ENCODE data around the gene NT5C3B.
"Not testable (repeated sequence)": the region's sequence is repeated elsewhere in the genome, so short reads cannot be mapped to it uniquely, and the experiment has no call there.

Gene NT5C3B

DNA sequence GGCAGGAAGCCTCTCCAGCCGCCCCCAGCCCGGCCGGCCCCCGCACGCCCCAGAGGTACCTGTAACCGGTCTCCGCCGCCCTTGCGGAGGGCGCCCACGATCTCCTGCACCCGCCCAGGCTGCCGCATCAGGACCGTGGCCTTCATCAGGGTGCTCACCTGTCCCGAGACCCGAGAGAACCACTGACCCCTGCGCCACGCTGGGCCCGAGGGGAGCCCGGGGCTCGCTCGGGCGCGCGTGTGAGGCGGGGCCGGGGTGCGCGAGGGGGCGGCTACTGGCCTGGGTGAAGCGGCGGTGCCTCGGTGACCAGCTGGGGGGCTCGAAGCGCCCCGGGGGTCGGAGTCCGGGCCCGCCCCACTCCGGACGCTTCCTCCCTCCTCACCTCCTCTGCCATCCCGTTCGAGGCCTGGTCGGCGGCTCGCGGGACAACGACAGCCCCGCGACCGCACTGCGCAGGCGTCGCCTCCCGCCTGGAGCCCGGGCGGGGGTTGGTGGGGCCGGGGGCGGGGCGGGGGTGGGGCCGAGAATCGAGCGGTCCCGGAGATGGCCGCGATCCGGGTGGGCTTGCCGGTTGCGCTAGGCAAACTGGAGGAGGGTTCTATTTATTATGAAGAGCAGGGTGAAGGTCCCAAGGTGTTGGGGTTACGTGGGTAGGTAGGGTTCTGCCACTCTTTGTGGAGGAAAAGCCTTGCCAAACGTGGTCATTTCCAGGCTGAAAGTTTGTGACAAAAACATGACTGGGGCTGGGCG, at the start of gene NT5C3B:
Gene NT5C3B (minus strand): TSS at position 433 of the 750 bp plus-strand sequence. CDS start 39 bp downstream, at position 394.
- Histone ChIP-seq H3K27me3 (ENCODE audit: low read depth) (no peaks in the 10 kb centered on the region), H3K4me1 (peaks cover 8% of the 10 kb centered on the region), H3K36me3 (replicated peaks) (peaks cover 33% of the 10 kb centered on the region), H3K9me3 (no peaks in the 10 kb centered on the region), H3K4me3 (peak within 1 kb of the TSS; percentile 79)
- in situ Hi-C loops (cut with MboI; ENCODE audit: low sequenced_read_pairs), result no loop called here
- peak; percentile 64 to 79 for DNase-seq (ENCODE audit: low spot score in 2 of 2)

DNA sequence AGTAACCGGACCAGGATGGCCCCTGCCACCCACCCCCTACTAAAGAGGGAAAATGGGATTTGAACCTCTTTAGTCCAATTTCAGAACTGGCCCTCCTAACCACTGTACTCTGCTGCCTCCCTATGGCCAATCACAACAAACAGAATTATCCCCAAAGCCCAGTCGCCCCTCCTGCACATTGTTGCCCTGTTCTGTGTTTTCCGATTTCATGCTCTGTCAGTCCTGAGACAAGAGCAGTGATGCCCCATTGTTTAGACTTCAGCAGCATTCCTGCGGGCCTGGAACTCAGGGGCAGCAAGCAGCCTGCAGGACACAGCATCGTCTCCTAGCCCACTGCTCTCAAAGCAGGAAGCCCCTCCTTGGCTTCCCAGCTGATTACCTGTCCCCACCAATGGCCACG, 49.7 kb upstream of the NT5C3B start:
- peak in 1 of 2 experiments; percentile 22 for DNase-seq (ENCODE audit: low spot score in 2 of 2)
- Histone ChIP-seq H3K4me1 (no peaks in the 10 kb centered on the region), H3K9me3 (no peaks in the 10 kb centered on the region), H3K4me3 (no peak overlapping the region), H3K36me3 (replicated peaks) (peaks cover 83% of the 10 kb centered on the region), H3K27me3 (ENCODE audit: low read depth) (no peaks in the 10 kb centered on the region)
- in situ Hi-C loops (cut with MboI; ENCODE audit: low sequenced_read_pairs), result loop anchor here (25.0 kb wide), 1 partner anchor 1498 kb away; no protein-coding TSS in a partner anchor

GRCh38 chr17:41882756-41883155, 46.7 kb upstream of the NT5C3B start:
- Histone ChIP-seq H3K4me1 (no peaks in the 10 kb centered on the region), H3K36me3 (replicated peaks) (peaks cover 78% of the 10 kb centered on the region), H3K4me3 (no peak overlapping the region), H3K9me3 (peaks cover 2% of the 10 kb centered on the region; the same call in 1 of the 2 replicates), H3K27me3 (ENCODE audit: low read depth) (no peaks in the 10 kb centered on the region)
- no peak for DNase-seq (ENCODE audit: low spot score in 2 of 2)
- in situ Hi-C loops (cut with MboI; ENCODE audit: low sequenced_read_pairs), result loop anchor here (25.0 kb wide), 1 partner anchor 1495 kb away; no protein-coding TSS in a partner anchor

GRCh38 chr17:41880130-41880529, 44.1 kb upstream of the NT5C3B start:
- H3K4me1 ChIP-seq, result no peaks in the 10 kb centered on the region
- H3K9me3 ChIP-seq, result peaks cover 2% of the 10 kb centered on the region; the same call in 1 of the 2 replicates
- no peaks in the 10 kb centered on the region for H3K27me3 ChIP-seq (ENCODE audit: low read depth)
- no peak for DNase-seq (ENCODE audit: low spot score in 2 of 2)
- H3K36me3 ChIP-seq (replicated peaks), result peaks cover 68% of the 10 kb centered on the region
- in situ Hi-C loops (cut with MboI; ENCODE audit: low sequenced_read_pairs), result loop anchor here (25.0 kb wide), 1 partner anchor 1493 kb away; no protein-coding TSS in a partner anchor
- no peak overlapping the region for H3K4me3 ChIP-seq

DNA sequence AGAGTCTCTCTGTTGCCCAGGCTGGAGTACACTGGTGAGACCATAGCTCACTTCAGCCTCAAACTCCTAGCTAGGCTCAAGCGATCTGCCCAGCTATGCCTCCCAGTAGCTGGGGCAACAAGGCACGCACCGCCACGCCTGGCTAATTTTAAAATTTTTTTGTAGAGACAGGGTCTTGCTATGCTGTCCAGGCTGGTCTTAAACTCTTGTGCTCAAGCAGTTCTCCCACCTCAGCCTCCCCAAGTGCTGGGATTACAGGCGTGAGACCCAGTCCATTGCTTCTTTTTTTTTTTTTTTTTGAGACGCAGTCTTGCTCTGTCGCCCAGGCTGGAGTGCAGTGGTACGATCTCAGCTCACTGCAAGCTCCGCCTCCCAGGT, 38.2 kb upstream of the NT5C3B start:
- H3K4me3 ChIP-seq; H3K4me1 ChIP-seq; H3K27me3 ChIP-seq (ENCODE audit: low read depth); DNase-seq (ENCODE audit: low spot score in 2 of 2); H3K9me3 ChIP-seq; in situ Hi-C loops (cut with MboI; ENCODE audit: low sequenced_read_pairs): not testable (repeated sequence)
- H3K36me3 ChIP-seq (replicated peaks), result peaks cover 79% of the 10 kb centered on the region

GRCh38 chr17:41873559-41874292, 37.7 kb upstream of the NT5C3B start:
- peaks cover 78% of the 10 kb centered on the region for H3K36me3 ChIP-seq (replicated peaks)
- H3K9me3 ChIP-seq, result peaks cover 2% of the 10 kb centered on the region; the same call in 1 of the 2 replicates
- no peaks in the 10 kb centered on the region for H3K27me3 ChIP-seq (ENCODE audit: low read depth)
- no peaks in the 10 kb centered on the region for H3K4me1 ChIP-seq
- DNase-seq (ENCODE audit: low spot score in 2 of 2), result no peak
- no peak overlapping the region for H3K4me3 ChIP-seq
- in situ Hi-C loops (cut with MboI; ENCODE audit: low sequenced_read_pairs), result no loop called here

DNA sequence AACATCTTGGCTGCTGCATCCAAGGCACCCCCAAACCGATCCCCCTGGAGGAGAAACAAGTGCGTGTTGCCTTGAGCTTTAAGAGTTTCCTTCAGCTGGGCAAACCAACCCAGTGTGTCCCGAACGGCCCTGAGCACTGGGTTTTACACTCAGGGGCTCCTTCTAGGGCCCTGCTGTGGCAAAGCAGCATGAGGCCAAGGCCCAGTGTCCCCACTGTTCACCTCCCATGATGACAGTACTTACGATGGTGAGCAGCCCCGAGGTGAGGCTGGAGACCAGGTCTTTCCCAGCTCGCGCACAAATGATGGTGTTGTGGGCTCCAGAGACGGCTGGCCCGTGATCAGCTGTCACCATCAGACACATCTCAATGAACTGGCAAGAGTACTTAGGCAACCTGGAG, 35.8 kb upstream of the NT5C3B start:
- no peak for DNase-seq (ENCODE audit: low spot score in 2 of 2)
- Histone ChIP-seq H3K27me3 (ENCODE audit: low read depth) (no peaks in the 10 kb centered on the region), H3K4me1 (no peaks in the 10 kb centered on the region), H3K4me3 (no peak overlapping the region), H3K36me3 (replicated peaks) (peaks cover 72% of the 10 kb centered on the region), H3K9me3 (no peaks in the 10 kb centered on the region)
- in situ Hi-C loops (cut with MboI; ENCODE audit: low sequenced_read_pairs), result no loop called here

DNA sequence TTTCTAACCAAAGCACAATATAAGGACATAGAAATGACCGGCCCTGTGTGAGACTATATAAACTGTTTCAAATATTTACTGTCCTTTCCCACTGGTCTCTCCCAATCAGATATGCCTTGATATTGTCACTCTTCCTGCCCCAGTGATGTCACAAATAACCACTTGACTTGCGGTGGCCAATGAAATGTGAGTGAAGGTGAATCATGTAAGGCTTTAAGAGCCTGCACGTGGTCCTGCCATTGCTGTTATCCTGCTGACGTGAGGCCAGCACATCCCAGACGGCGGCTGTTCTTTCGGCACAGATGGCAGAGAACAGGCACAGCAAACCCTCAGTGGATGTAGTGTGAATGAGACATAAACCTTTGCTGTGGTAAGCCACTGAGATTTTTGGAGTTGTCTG, 34.6 kb upstream of the NT5C3B start:
- H3K9me3 ChIP-seq, result no peaks in the 10 kb centered on the region
- no peaks in the 10 kb centered on the region for H3K27me3 ChIP-seq (ENCODE audit: low read depth)
- no peaks in the 10 kb centered on the region for H3K4me1 ChIP-seq
- DNase-seq (ENCODE audit: low spot score in 2 of 2), result no peak
- H3K36me3 ChIP-seq (replicated peaks), result peaks cover 72% of the 10 kb centered on the region
- no peak overlapping the region for H3K4me3 ChIP-seq
- in situ Hi-C loops (cut with MboI; ENCODE audit: low sequenced_read_pairs), result no loop called here

DNA sequence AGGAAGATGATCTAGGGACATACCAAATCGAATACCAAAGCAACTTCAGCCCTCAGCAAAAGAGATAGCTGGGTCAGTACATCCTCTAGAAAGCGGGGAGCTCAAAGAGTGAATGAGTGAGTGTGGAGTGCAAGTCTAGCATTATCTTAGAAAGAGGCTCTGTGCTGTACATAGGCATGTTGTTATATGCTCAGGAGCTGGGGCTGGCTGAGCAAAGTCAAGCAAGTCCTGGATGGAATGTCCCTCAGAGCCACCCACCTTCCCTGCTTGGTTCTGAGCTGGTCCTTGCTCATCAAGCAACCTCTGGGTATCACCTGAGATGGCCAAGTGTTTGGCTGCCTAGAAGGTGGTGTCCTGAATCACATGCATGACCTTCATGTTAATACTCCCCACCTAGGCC, 34.1 kb upstream of the NT5C3B start:
- H3K36me3 ChIP-seq (replicated peaks), result peaks cover 72% of the 10 kb centered on the region
- no peaks in the 10 kb centered on the region for H3K27me3 ChIP-seq (ENCODE audit: low read depth)
- H3K4me1 ChIP-seq, result no peaks in the 10 kb centered on the region
- no peak overlapping the region for H3K4me3 ChIP-seq
- in situ Hi-C loops (cut with MboI; ENCODE audit: low sequenced_read_pairs), result no loop called here
- DNase-seq (ENCODE audit: low spot score in 2 of 2), result no peak
- H3K9me3 ChIP-seq, result no peaks in the 10 kb centered on the region

DNA sequence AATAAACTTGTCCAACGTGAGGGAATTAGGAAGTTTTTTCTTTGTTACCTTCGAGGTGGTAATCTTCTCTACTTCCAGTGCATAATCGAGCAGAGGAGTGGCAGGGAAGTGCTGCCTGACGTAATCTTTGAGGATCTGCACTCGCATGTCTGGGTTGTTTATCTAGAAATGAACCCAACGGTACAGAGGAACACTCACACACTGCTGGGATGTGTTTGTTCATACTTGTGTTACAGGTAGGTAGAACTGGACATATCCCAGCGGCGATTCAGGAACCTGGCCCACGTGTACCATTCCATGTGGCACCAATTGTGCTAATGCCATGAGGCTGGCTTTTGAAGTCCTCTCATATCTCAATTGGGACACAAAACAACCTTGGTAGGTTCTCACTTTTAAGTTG, 33.4 kb upstream of the NT5C3B start:
- in situ Hi-C loops (cut with MboI; ENCODE audit: low sequenced_read_pairs), result no loop called here
- Histone ChIP-seq H3K9me3 (no peaks in the 10 kb centered on the region), H3K27me3 (ENCODE audit: low read depth) (no peaks in the 10 kb centered on the region), H3K4me3 (no peak overlapping the region), H3K36me3 (replicated peaks) (peaks cover 71% of the 10 kb centered on the region), H3K4me1 (no peaks in the 10 kb centered on the region)
- DNase-seq (ENCODE audit: low spot score in 2 of 2), result no peak

GRCh38 chr17:41868568-41868967, 32.5 kb upstream of the NT5C3B start:
- Histone ChIP-seq H3K4me3 (no peak overlapping the region), H3K27me3 (ENCODE audit: low read depth) (no peaks in the 10 kb centered on the region), H3K4me1 (peaks cover 5% of the 10 kb centered on the region), H3K9me3 (no peaks in the 10 kb centered on the region), H3K36me3 (replicated peaks) (peaks cover 65% of the 10 kb centered on the region)
- in situ Hi-C loops (cut with MboI; ENCODE audit: low sequenced_read_pairs), result no loop called here
- DNase-seq (ENCODE audit: low spot score in 2 of 2), result no peak

GRCh38 chr17:41865596-41865893, 29.5 kb upstream of the NT5C3B start:
- H3K4me3 ChIP-seq, result peak overlapping the region; percentile 99
- H3K36me3 ChIP-seq (replicated peaks), result peaks cover 40% of the 10 kb centered on the region
- peaks cover 13% of the 10 kb centered on the region for H3K4me1 ChIP-seq
- H3K27me3 ChIP-seq (ENCODE audit: low read depth), result no peaks in the 10 kb centered on the region
- no peak for DNase-seq (ENCODE audit: low spot score in 2 of 2)
- in situ Hi-C loops (cut with MboI; ENCODE audit: low sequenced_read_pairs), result no loop called here
- H3K9me3 ChIP-seq, result no peaks in the 10 kb centered on the region

GRCh38 chr17:41864836-41865595, 29.0 kb upstream of the NT5C3B start, which contains the start of gene KLHL11:
Gene KLHL11 (minus strand): TSS chr17:41865423. CDS start chr17:41865370, 53 bp downstream.
- in situ Hi-C loops (cut with MboI; ENCODE audit: low sequenced_read_pairs), result no loop called here
- Histone ChIP-seq H3K9me3 (no peaks in the 10 kb centered on the region), H3K27me3 (ENCODE audit: low read depth) (no peaks in the 10 kb centered on the region), H3K4me1 (peaks cover 13% of the 10 kb centered on the region), H3K4me3 (peak within 1 kb of the TSS; percentile 99), H3K36me3 (replicated peaks) (peaks cover 34% of the 10 kb centered on the region)
- peak; percentile 89 to 93 for DNase-seq (ENCODE audit: low spot score in 2 of 2)

- peak in 1 of 2 experiments; percentile 13 for DNase-seq (ENCODE audit: low spot score in 2 of 2)
Observed at GRCh38 chr17:41864498-41864835, 28.4 kb upstream of the NT5C3B start.

More at GRCh38 chr17:41864498-41864835, 28.4 kb upstream of the NT5C3B start:
- in situ Hi-C loops (cut with MboI; ENCODE audit: low sequenced_read_pairs), result no loop called here
- no peaks in the 10 kb centered on the region for H3K27me3 ChIP-seq (ENCODE audit: low read depth)
- H3K9me3 ChIP-seq, result no peaks in the 10 kb centered on the region
- H3K36me3 ChIP-seq (replicated peaks), result peaks cover 29% of the 10 kb centered on the region
- peaks cover 13% of the 10 kb centered on the region for H3K4me1 ChIP-seq
- H3K4me3 ChIP-seq, result peak overlapping the region; percentile 99
